ENCODE results near the gene S100A2. TPM values are rescaled to one million over a fixed set of nuclear protein-coding genes. Genes with fewer than 3 reads are reported as not detected.

The S100A2 gene
- total and polyA plus RNA-seq, 2 of the 13 experiments (the other 11 are each of a cell fraction or from before 2014, with no cell fraction given) = 1.2 TPM

DNA sequence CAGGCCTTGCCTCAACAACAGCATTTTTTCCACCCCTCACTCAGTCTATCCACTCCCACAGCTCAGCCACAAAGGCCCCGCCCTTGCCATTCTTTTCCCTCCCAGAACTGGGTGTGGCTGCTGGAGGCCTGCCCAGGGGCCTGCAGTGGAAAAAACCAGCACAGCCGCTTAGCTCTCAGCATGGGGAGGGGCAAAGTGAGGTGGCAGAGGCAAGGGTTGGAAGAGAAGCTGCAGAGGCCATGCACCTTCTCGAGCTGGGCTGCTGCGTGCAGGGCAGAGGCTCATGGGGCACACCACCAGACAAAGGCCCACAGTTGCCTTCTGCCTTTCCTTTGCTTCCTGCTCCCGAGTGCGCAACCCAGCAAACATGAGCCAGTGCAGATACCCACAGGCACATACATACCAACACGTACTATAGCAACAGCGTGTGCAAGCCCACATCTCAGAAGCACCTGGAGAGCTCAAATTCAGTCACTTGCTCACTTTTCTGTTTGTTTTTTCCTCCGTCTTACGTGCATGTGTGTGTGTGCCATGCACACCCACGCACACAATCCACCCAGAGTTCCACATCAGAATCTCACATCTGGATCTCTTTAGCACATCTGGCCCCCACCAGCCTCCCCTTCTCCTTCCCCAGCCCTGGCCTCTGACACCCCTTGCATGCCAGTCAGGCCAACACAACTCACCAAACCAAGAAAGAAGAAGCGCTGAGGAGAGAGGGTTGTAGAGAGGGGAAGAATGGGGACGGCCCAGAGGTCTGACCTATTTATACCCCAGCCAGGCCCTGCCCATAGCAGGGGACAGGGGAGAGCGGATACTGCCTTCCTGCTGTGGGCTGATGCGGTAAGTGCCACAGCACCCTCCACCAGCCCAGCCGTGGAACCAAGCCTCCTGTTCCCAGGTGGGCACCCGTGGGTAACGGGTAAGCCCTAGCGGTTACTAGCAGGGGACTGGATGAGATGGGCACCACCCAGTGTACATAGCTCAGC is 20.3 kb downstream of the S100A2 start, which contains the start of gene S100A4 (continued):
- no peak for TF ChIP-seq THYN1 (CRISPR knock-in tag; IDR thresholded peaks at IDR 0.05; ENCODE audit: borderline replicate concordance, low read depth)
- TF ChIP-seq, protein P1, sequence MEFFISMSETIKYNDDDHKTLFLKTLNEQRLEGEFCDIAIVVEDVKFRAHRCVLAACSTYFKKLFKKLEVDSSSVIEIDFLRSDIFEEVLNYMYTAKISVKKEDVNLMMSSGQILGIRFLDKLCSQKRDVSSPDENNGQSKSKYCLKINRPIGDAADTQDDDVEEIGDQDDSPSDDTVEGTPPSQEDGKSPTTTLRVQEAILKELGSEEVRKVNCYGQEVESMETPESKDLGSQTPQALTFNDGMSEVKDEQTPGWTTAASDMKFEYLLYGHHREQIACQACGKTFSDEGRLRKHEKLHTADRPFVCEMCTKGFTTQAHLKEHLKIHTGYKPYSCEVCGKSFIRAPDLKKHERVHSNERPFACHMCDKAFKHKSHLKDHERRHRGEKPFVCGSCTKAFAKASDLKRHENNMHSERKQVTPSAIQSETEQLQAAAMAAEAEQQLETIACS (CRISPR knock-in tag; IDR thresholded peaks at IDR 0.05) = no peak
- TF ChIP-seq CAMTA2 (CRISPR knock-in tag; IDR thresholded peaks at IDR 0.05; ENCODE audit: borderline replicate concordance) = no peak
- TF ChIP-seq TAF15 (IDR thresholded peaks at IDR 0.05; ENCODE audit: low read depth, low read length, poor library complexity, severe bottlenecking) = no peak
- 0 out of 2 replicates have a peak, but pooled peaks have one; percentile 25 for TF ChIP-seq HNF4A (CRISPR knock-in tag; IDR thresholded peaks at IDR 0.05)
- no peak for TF ChIP-seq ZNF569 (CRISPR knock-in tag; IDR thresholded peaks at IDR 0.05; ENCODE audit: borderline replicate concordance)
- TF ChIP-seq, protein P2, sequence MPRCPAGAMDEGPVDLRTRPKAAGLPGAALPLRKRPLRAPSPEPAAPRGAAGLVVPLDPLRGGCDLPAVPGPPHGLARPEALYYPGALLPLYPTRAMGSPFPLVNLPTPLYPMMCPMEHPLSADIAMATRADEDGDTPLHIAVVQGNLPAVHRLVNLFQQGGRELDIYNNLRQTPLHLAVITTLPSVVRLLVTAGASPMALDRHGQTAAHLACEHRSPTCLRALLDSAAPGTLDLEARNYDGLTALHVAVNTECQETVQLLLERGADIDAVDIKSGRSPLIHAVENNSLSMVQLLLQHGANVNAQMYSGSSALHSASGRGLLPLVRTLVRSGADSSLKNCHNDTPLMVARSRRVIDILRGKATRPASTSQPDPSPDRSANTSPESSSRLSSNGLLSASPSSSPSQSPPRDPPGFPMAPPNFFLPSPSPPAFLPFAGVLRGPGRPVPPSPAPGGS (CRISPR knock-in tag; IDR thresholded peaks at IDR 0.05) = no peak
- no peak for TF ChIP-seq ADNP (CRISPR knock-in tag; IDR thresholded peaks at IDR 0.05)
- no peak for TF ChIP-seq ZNF124 (CRISPR knock-in tag; IDR thresholded peaks at IDR 0.05)
- TF ChIP-seq, protein P3, sequence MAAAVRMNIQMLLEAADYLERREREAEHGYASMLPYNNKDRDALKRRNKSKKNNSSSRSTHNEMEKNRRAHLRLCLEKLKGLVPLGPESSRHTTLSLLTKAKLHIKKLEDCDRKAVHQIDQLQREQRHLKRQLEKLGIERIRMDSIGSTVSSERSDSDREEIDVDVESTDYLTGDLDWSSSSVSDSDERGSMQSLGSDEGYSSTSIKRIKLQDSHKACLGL (CRISPR knock-in tag; IDR thresholded peaks at IDR 0.05) = peak; percentile 29; the same call in 1 of the 2 replicates
- TF ChIP-seq, protein P4, sequence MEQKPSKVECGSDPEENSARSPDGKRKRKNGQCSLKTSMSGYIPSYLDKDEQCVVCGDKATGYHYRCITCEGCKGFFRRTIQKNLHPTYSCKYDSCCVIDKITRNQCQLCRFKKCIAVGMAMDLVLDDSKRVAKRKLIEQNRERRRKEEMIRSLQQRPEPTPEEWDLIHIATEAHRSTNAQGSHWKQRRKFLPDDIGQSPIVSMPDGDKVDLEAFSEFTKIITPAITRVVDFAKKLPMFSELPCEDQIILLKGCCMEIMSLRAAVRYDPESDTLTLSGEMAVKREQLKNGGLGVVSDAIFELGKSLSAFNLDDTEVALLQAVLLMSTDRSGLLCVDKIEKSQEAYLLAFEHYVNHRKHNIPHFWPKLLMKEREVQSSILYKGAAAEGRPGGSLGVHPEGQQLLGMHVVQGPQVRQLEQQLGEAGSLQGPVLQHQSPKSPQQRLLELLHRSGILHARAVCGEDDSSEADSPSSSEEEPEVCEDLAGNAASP (CRISPR knock-in tag; IDR thresholded peaks at IDR 0.05; ENCODE audit: borderline replicate concordance) = no peak
- no peak for TF ChIP-seq SIX1 (CRISPR knock-in tag; IDR thresholded peaks at IDR 0.05; ENCODE audit: borderline replicate concordance)
- TF ChIP-seq ZNF589 (CRISPR knock-in tag; conservative IDR thresholded peaks at IDR 0.05) = no peak
- TF ChIP-seq ZNF510 (CRISPR knock-in tag; IDR thresholded peaks at IDR 0.05; ENCODE audit: low read depth) = no peak
- TF ChIP-seq ZNF772 (CRISPR knock-in tag; IDR thresholded peaks at IDR 0.05) = peak; percentile 88
- TF ChIP-seq, protein P5, sequence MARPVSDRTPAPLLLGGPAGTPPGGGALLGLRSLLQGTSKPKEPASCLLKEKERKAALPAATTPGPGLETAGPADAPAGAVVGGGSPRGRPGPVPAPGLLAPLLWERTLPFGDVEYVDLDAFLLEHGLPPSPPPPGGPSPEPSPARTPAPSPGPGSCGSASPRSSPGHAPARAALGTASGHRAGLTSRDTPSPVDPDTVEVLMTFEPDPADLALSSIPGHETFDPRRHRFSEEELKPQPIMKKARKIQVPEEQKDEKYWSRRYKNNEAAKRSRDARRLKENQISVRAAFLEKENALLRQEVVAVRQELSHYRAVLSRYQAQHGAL (CRISPR knock-in tag; IDR thresholded peaks at IDR 0.05; ENCODE audit: not compliant biosample characterization) = no peak
- no peak for TF ChIP-seq HMG20A (CRISPR knock-in tag; IDR thresholded peaks at IDR 0.05; ENCODE audit: borderline replicate concordance)
- no peak for TF ChIP-seq FLYWCH1 (CRISPR knock-in tag; IDR thresholded peaks at IDR 0.05)
- no peak for TF ChIP-seq WIZ (CRISPR knock-in tag; IDR thresholded peaks at IDR 0.05)
- 0 out of 2 replicates have a peak, but pooled peaks have one; percentile 64 for TF ChIP-seq ZNF674 (CRISPR knock-in tag; IDR thresholded peaks at IDR 0.05; ENCODE audit: low read depth)
- no peak for TF ChIP-seq KDM3A (CRISPR knock-in tag; IDR thresholded peaks at IDR 0.05; ENCODE audit: low read depth)
- TF ChIP-seq RXRA (CRISPR knock-in tag; IDR thresholded peaks at IDR 0.05) = 0 out of 2 replicates have a peak, but pooled peaks have one; percentile 16
- TF ChIP-seq, protein P6, sequence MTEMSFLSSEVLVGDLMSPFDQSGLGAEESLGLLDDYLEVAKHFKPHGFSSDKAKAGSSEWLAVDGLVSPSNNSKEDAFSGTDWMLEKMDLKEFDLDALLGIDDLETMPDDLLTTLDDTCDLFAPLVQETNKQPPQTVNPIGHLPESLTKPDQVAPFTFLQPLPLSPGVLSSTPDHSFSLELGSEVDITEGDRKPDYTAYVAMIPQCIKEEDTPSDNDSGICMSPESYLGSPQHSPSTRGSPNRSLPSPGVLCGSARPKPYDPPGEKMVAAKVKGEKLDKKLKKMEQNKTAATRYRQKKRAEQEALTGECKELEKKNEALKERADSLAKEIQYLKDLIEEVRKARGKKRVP (CRISPR knock-in tag; IDR thresholded peaks at IDR 0.05) = no peak

All from HepG2 (cell line).